Renal cortical epithelial cell (primary cell): ENCODE results near the gene TPM3. TPM values are rescaled to one million over a fixed set of nuclear protein-coding genes. Genes with fewer than 3 reads are reported as not detected.
"Not testable (repeated sequence)": the region's sequence is repeated elsewhere in the genome, so short reads cannot be mapped to it uniquely, and the experiment has no call there.

ENCODE experiments used
- DNase-seq: peaks from one replicate; pipeline ENCODE4 v3.0.0-alpha.2; 2011; ENCODE audit warnings: low read depth
- total RNA-seq: library from RNA; depleted of rRNA; stranded (reverse); fragments of >200 nt; gene quantifications from 2 replicates; pipeline ENCODE4 v1.2.3, GENCODE V29; 2014

Gene TPM3
- total RNA-seq, 1 donor from 2014 or later, result 654 TPM

DNA sequence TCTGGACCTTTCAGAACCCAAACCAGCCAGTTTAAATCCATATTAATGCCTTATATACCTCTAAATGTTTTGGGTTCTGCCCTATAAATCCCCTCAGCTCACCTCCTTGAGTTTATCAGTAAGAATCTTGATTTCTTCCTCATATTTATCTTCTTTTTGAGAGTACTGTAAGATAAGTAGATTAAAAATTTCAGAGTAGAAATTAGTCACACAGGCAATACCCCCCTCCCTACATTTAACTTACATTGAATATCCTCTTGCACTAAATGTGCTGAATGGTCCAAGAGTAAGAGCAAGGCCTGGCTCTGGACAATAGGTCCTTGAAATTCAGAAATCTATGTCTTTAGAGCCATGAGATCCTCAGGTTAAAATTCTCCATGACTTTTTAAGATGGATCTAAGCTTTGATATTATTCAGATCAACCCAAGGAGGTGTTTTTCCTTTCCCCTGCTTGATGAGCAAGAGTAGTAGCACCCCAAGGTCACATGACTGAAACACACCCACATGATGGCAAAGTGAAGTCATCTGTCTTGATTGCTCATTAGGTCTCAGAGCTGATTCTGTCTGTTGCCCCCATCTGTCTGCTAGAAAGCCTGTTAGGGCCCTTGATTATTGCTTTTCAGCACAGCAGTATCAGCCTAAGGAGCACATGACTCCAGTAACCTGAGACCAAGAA, 21.2 kb downstream of the TPM3 start:
- DNase-seq, result no peak

DNA sequence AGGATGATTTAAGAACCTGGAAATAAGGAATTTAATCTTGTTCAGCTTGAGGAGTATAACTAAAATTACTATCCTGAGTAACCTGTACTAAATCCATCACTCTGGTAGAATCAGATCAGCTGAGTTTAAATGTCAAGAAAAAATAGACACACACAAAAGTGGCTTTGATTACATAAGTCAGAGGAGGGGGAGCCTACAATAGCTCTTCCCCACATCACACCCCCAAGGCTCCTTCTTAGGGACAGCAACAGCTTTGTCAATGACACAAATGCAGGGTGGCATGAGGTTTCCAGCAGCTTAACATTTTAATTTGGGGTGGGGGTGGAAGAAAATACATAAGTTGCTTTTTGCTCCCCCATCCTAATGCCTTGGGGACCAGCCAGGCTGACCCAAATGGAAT, 24.4 kb downstream of the TPM3 start:
- DNase-seq, result no peak

DNA sequence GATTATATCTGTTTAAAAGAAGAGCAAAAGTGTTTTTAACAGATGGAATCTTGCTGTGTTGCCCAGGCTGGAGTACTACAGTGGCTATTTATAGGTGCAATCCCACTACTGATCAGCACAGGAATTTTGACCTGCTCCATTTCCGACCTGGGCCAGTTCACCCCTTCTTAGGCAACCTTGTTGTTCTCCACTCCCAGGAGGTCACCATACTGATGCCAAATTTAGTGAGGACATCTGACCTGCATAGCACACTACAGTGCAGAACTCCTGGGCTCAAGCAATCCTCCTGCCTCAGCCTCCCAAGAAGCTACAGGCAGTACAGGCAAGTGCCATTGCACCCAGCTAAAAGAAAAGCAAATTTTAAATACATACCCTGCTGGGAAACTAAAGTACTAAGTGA, 25.7 kb downstream of the TPM3 start:
- no peak for DNase-seq

GRCh38 chr1:154159554-154159953, 32.3 kb downstream of the TPM3 start:
- DNase-seq, result no peak

DNA sequence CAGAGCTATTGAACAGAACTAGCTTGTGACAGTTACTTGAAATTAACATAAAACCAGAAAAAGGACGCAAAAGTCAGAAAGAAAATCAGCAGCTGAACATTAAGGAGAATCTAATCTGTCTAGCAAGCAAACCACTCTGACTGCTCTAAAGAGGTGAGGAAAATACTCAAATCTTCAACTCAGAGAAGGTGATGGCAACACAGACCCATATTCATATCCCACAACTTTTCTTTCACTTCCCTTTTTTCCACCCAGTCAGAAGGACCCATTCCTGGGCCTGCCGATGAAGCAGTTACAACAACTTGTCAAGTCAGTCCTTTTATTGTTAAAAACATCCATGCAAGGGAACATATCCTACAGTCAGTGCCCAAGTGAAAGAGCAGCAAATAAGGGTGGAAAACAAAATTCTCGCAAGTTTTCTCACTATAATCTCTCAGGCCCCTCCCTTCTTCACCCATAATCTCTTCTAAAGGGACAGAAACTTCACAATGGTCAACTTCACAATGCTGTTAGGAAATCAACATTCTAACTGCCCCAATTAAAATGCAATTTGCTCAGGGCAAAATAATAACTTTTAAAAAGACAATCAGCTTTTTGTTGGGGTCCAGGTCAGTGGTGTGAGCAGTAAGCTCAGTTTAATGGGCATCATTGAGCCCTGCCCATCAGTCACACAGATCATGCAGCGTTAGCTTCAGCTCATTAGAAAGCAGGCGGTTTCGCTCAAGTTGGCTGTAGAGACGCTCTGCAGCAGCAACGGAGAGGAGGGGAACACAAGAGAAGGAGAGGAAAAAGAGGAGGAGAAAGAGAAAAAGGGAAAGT, 33.4 kb downstream of the TPM3 start:
- DNase-seq, result no peak

GRCh38 chr1:154157520-154158306, 34.2 kb downstream of the TPM3 start:
- no peak for DNase-seq

GRCh38 chr1:154155251-154155650, 36.6 kb downstream of the TPM3 start:
- no peak for DNase-seq

GRCh38 chr1:154154534-154155191, 37.2 kb downstream of the TPM3 start, which contains the start of gene NUP210L:
Gene NUP210L (minus strand): TSS chr1:154155073.
- DNase-seq, result no peak

- no peak for DNase-seq
Observed at GRCh38 chr1:154154053-154154452, 37.8 kb downstream of the TPM3 start.

GRCh38 chr1:154151311-154151710, 40.6 kb downstream of the TPM3 start:
- DNase-seq, result peak; percentile 33

GRCh38 chr1:154148807-154149206, 43.1 kb downstream of the TPM3 start:
- no peak for DNase-seq

DNA sequence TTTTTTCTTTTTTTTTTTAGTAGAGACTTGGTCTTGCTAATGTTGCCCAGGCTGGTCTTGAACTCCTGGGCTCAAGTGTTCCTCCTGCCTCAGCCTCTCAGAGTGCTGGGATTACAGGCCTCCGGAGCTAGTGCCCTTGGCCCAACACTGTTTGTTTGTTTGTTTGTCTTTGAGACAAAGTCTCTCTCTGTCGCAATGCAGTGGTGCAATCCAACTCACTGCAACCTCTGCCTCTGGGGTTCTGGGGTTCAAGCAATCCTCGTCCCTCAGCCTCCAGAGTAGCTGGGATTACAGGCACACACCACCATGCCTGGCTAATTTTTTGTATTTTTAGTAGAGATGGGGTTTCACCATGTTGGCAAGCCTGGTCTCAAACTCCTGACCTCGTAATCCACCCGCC, 44.4 kb downstream of the TPM3 start:
- DNase-seq, result not testable (repeated sequence)

DNA sequence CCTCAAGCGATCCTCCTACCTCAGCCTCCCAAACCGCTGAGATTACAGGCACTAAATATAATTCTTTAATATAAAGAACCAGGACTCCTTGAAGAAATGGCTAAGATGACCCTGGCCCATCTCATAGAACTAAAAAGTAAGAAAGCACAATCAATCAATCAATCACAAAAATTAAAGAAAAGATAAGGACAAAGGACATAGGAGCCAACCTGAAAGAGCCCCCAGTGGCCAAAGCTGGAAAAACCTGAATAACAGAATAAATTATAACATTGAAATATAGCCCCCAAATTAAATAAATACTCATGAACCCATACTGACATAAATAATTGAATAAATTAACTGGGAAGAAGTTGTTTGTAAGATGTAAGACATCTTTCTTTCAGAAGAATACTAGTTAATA, 45.9 kb downstream of the TPM3 start:
- DNase-seq, result no peak

DNA sequence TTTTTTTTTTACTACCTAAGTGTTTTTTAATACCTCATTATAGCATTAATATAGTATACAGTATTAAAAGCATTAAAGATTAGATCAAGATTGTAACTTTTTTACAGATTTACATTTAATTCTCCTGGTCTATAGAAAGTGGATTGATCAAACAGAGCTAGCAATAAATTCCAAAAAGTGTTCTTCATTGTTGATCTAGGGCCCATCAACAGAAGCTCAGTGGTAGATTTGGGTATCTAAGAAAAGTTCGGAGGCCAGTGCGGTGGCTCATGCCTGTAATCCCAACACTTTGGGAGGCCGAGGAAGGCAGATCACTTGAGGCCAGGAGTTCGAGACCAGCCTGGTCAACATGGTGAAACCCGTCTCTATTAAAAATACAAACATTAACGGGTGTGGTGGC, 49.5 kb downstream of the TPM3 start:
- no peak for DNase-seq

DNA sequence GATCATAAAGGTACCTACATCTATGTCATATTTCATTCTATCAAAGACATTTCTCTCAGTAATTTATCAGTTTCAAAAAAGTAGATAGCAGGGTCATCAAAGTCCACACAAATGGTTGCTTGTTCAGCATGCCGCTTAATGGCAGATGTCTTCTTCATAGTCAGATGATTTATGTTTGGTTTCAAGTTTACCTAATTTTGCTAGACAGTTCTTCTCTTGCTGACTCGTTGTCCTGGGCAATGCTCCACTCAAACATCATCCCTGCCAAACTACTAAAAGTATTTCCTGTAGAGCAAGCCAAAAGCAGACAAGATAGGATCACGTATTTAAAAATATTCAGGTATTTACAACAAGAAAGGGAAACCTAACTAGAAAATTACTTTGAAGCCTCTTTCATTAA, 50.7 kb downstream of the TPM3 start:
- no peak for DNase-seq

DNA sequence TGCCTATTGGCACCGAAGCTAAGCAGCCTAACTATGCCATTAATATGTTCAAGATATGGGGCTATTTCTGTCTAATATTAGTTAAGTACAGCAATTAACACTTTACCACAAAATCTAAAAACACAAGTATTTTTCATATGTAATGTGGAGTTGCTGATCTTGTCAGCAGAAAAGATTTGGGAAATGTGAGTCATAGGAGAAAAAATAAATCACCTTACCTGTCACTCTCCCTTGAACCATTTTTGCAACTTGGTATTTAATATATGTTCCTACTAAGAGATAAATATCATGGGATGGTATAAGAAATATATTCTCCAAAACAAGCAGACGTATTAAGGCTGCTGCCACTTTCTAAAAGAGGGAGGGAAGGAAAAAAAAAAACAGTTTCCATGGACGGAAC, 54.0 kb downstream of the TPM3 start:
- DNase-seq, result no peak

DNA sequence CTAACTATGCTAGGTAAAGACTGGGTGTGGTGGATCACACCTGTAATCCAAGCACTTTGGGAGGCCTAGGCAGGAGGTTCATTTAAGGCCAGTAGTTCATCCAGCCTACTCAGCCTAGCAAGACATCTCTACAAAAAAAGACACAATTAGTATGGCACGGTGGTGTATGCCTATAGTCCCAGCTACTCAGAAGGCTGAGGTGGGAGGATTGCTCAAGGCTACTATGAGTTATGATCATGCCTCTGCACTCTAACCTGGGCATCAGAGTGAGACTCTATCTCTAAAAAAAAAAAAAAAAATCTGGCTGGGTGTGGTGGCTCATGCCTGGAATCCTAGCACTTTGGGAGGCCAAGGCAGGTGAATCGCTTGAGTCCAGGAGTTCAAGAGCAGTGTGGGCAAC, 58.6 kb downstream of the TPM3 start:
- DNase-seq, result no peak

DNA sequence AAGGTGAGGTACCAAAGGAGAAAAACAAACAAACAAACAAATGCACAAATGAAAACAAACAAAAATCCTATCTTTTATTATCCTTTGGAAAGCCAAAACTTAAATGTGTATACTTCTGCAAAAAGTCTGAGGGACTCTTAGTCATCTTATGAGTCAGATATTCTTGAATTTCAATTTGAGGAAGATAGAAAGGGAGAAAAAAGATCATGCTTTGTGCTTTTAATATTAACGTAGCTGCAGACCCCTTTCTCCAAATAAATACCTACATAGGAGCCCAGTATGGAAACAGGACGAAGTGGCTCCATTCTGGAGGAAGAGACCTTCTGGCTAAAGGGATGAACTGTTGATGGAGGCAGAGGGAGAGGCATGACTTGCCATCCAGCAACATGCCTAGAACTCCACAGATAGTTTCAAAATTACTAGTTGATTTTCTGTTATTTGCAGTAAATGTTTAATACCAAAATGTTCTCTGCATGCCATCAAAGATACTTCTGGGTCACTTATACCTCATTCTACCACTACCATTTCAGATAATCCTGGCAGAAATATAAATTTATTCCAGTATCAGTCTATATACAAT, 62.4 kb downstream of the TPM3 start:
- DNase-seq, result peak; percentile 9

DNA sequence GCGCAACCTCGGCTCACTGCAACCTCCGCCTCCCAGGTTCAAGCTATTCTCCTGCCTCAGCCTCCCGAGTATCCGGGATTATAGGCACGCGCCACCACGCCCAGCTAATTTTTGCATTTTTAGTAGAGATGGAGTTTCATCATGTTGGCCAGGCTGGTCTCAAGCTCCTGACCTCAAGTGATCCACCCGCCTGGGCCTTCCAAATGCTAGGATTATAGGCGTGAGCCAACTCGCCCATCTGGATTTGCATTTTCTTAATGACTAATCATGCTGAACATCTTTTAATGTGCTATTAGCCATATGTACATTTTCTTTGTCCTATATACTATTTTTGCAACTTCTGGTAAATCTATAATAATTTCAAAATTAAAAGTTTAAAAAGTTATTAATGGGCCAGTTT, 68.7 kb downstream of the TPM3 start:
- not testable (repeated sequence) for DNase-seq

DNA sequence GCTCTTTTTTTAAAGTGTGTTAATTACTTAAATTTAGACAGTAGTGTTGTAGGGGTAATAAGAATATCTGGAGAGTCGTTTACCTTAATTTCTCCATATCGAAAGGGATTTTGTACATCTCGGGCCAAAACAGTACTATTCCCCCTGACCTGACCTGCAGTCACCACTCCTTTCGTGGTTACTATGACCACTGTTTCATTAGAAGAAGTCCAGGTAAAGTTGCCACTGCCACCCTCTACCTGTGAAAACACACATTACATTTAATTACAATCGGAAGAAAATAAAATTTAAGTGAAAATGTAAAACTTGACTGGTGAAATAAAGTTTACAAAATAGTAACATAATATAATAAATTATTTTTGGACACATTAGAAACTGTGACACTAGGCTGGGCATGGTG, 74.3 kb downstream of the TPM3 start:
- DNase-seq, result no peak

GRCh38 chr1:154115180-154115579, 76.7 kb downstream of the TPM3 start:
- DNase-seq, result peak; percentile 19
